Suppressor macrophage treated with lipopolysaccharide for 4 hours (primary cell): ENCODE results near the gene TLK1.
"Not testable (repeated sequence)": the region's sequence is repeated elsewhere in the genome, so short reads cannot be mapped to it uniquely, and the experiment has no call there.

Source experiments
- DNase-seq: peaks from one replicate; pipeline ENCODE4 v3.0.0-alpha.2; 2020

TLK1 gene

GRCh38 chr2:171080607-171081006, 80.1 kb downstream of the TLK1 start:
- DNase-seq, result no peak

DNA sequence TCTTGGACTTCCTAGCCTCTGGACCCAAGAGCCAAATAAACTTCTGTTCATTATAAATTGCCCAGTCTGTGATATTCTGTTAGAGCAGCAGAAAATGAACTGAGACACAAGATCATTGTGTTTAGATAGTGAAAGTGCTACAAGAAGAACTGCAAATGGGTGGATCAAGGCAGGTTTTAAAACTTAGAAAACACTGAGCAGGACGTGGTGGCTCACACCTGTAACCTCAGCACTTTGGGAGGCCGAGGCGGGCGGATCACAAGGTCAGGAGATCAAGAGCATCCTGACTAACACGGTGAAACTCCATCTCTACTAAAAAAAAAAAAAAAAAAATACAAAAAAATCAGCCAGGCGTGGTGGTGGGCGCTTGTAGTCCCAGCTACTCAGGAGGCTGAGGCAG, 84.3 kb downstream of the TLK1 start:
- DNase-seq, result not testable (repeated sequence)

DNA sequence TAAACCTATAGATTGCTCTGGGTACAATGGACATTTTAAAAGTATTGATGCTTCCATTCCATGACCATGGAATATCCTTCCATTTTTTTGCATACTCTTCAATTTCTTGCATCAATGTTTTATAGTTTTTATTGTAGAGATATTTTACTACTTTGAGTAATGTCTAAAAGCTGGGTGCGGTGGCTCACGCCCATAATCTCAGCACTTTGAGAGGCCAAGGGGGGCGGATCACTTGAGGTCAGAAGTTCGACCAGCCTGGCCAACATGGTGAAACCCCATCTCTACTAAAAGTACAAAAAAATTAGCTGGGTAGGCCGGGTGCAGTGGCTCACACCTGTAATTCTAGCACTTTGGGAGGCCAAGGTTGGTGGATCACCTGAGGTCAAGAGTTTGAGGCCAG, 88.5 kb downstream of the TLK1 start:
- no peak for DNase-seq

- DNase-seq, result peak; percentile 3
These were observed 91.3 kb downstream of the TLK1 start for GRCh38 chr2:171069286-171069956.

GRCh38 chr2:171066110-171066509, 94.6 kb downstream of the TLK1 start:
- DNase-seq, result no peak

GRCh38 chr2:171057575-171057974, 103.1 kb downstream of the TLK1 start:
- no peak for DNase-seq

DNA sequence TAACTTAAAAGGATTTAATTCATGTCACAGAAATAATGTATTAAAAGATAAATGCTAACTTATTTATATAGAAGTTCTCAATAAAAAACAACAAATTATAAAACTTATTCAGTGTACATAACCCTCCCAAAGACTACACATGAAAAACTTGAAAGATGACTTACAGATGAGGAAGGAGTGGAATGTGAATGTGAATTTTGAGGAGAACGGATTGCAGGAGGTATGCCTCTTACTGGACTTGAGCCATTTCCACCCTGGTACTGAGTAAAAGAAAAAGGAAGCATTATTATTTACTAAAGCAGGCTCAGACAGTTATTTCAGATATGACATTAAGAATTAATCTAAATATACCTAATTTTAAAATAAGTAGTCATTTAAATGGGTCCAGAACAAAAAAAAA, 104.4 kb downstream of the TLK1 start:
- no peak for DNase-seq

GRCh38 chr2:171049691-171050090, 111.0 kb downstream of the TLK1 start:
- DNase-seq, result no peak

GRCh38 chr2:171046048-171046560, 114.6 kb downstream of the TLK1 start:
- no peak for DNase-seq

- no peak for DNase-seq
These were observed 116.3 kb downstream of the TLK1 start for GRCh38 chr2:171044416-171044815.

DNA sequence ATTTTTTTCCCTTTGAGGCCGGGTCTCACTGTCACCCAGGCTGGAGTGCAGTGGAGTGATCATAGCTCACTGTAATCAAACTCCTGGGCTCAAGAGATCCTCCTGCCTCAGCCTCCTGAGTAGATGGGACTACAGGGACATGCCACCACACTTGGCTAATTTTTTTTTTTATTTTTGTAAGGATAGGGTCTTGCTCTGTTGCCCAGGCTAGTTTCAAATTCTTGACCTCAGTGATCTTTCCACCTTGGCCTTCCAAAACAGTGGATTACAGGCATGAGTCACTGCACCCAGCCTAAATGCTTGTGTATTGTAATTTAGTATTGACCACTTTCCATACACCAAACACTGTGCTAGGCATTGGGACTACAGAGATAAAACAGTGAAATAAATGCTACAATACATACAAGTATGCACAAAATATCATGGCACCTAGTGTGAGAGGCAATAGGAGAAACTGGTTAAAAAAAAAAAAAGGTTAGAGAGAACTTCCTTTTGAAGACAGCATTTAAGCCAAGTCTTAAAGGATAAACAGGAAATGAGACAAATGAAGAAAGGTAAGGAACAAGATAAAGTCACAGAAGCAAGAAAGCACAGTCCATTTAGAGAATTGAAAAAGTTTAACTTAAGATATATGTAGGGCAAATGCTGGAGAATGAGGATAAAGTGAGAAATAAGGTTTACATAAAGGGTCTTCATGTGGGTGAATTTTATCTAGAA, 118.3 kb downstream of the TLK1 start:
- no peak for DNase-seq

DNA sequence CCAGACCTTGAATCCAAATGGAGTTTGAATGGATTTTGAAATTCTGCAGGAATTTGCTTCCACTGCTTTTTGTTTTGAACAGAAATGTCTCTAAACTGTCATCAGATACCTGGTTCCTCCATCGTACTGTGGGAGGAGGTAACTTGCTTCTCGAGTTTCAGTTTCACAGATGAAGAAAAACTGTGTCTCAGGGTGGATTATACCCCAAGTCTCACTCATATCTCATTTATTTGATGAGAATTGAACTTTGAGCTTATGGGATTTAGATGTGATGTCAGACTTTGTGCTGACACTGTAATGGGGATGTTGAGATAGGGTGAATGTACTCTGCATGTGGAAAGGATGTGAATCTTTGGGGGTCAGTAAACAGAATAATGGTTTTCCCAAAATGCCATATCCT, 124.2 kb downstream of the TLK1 start:
- DNase-seq, result no peak

- DNase-seq, result no peak
These were observed 126.4 kb downstream of the TLK1 start for GRCh38 chr2:171034315-171034714.

DNA sequence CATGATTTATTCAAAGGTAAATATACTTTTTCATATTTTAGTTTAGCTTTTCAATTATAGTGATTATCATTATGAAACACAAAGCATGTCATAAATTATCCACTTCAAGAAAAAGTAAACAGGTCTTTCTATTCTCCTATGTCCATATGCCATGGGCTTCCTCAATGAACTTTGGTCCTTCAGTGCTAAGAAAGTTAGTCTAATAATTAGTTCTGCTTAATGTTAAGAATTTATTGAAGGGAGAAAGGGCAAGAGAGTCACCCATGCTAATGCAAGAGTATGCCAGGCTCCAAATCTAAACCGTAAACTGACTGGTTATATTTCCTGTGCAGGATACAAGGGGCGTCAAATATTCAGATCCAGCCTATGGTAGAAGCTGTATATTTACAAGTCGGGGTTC, 135.5 kb downstream of the TLK1 start:
- no peak for DNase-seq

GRCh38 chr2:171018522-171018921, 142.2 kb downstream of the TLK1 start:
- no peak for DNase-seq

DNA sequence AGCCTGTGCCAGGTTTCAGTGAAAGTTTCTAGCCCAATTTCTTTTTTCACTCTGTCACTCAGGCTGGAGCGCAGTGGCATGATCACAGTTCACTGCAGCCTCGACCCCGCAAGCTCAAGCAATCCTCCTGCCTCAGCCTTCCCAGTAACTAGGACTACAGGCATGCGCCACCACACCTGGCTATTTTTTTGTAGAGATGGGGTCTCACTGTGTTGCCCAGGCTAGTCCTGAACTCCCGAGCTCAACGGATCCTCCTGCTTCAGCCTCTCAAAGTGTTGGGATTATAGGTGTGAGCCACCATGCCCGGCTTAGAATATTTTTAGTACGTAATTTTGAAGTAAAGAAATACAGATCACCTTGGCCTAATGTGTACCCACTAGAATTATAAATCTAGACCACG, 144.6 kb downstream of the TLK1 start:
- DNase-seq, result no peak

DNA sequence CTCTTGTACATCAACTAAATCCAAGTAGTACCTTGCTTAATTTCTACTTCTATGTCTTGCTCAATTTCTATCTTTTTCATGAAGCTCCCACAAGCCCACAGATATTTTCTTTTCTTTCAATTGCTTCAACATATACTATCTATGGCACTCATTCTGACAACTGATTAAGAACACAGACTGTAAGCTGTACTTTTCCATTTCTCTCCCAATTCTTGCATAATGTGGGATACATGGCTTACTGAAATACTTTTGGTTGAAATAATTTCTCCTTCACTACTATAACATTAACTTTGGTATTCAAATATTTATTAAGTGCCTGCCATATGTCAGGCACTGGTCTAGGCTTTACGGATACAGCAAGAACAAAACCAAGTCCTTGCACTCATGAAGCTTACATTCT, 146.8 kb downstream of the TLK1 start:
- no peak for DNase-seq

GRCh38 chr2:171009386-171009785, 151.3 kb downstream of the TLK1 start:
- DNase-seq, result no peak

DNA sequence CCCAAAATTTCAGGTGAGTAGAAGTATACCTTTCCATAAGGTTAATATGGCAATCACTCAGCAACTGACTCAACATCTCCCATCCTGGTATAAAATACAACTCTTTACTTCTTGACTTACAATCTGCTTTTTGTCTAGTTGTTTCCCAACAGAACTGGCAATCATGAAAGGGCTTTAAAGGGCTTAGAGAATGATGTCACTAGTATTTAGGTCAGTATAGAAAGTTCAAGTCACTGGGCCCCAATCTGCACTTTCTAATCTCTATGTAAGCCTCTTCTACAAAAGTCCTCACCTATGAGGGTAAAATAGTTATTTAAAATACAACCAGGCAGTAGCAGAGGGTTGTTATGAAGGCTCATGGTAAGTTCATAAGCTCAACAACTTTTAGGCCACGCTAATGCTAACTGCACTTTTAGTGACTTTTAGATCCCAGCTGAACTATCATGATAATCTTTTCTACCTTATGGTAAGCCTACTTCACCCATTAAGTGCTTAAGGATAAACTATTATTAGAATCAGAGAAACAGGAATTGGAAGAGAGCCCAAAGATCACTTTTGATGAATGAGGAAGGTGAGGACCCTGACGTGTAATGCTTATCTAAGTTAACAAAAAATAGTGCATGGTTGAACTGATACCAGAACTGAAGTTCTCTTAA, 152.0 kb downstream of the TLK1 start:
- DNase-seq, result no peak

- no peak for DNase-seq
These were observed 155.9 kb downstream of the TLK1 start for GRCh38 chr2:171004833-171005232.

DNA sequence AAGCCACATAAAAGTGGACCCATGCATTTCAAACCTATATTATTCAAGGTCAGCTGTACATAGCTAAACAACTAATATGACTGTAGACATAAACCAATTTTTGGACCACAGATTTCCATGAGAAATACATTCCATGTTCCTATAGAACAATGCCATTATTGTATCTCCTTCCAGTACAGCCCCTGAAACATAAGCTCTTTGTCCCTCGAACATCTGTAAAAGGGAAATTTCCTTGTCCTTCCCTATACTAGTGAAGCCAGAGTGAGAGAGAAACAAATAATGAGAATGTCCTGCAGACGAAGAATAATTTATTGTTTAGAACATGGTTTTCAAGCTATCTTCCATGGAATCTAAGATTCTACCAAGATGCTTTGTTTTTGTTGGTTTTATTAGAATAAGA, 156.3 kb downstream of the TLK1 start:
- DNase-seq, result no peak

DNA sequence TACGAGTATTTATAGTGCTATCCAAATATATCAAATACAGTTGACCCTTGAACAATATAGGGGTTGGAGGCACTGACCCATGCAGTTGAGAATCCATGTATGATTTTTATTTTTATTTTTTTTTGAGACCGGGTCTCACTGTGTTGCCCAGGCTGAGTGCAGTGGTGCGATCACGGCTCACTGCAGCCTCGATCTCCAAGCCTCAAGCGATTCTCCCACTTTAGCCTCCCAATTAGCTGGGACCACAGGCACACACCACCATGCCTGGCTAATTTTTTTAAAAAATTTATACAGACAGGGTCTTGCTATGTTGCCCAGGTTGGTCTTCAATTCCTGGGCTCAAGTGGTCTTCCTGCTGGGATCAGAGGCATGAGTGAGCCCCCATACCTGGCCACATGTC, 161.0 kb downstream of the TLK1 start:
- no peak for DNase-seq

- no peak for DNase-seq
These were observed 162.6 kb downstream of the TLK1 start for GRCh38 chr2:170997893-170998597.
